Measurements from ENCODE around the gene ANKRD17.
"Not testable (repeated sequence)": the region's sequence is repeated elsewhere in the genome, so short reads cannot be mapped to it uniquely, and the experiment has no call there.

ANKRD17 gene

DNA sequence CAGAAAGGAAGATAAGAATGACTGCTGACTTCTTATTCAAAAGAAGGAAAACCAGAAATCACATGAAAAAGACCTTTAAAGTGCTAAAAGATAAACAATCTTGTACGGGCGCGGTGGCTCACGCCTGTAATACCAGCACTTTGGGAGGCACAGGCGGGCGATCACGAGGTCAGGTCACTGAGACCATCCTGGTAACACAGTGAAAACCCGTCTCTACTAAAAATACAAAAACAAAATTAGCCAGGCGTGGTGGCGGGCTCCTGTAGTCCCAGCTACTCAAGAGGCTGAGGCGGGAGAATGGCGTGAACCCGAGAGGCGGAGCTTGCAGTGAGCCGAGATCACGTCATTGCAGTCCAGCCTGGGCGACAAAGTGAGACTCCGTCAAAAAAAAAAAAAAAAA is 54.6 kb downstream of the ANKRD17 start:
- in situ Hi-C loops (cut with MboI; ENCODE audit: low sequenced_read_pairs) = not testable (repeated sequence)

DNA sequence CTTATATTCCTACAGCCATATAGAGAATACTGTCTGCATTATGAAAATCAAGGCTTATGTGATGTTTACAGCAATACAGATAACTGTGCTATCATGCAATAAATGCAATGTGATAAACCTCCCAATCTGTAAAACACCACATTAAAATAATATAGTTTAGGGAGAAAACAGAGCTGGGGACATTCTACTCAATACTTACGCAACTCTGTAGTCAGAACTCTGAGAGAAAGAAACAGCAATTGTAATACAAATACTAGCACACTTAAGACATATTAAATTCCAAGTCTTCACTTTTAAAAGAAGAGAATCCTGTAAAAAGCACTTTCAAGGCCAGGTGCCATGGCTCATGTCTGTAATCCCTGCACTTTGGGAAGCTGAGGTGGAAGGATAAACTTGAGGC is 61.4 kb downstream of the ANKRD17 start:
- in situ Hi-C loops (cut with MboI; ENCODE audit: low sequenced_read_pairs) = no loop called here

DNA sequence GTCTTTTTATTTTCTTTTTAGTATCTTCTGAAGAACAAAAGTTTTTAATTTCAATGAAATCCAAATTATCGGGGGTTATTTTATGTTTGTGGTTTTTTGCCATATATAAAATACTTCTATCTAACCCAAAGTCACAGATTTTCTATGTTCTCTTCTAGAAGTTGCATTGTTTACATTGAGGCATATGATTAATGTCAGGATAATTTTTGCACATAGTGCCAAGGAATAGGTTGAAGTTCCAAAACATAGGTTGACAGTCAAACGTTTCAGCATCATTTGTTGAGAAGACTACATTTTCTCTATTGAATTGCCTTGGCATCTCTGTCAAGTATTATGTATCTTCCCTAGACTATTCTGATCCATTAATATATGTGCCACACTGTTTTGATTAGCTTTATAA is 64.5 kb downstream of the ANKRD17 start:
- in situ Hi-C loops (cut with MboI; ENCODE audit: low sequenced_read_pairs) = no loop called here

DNA sequence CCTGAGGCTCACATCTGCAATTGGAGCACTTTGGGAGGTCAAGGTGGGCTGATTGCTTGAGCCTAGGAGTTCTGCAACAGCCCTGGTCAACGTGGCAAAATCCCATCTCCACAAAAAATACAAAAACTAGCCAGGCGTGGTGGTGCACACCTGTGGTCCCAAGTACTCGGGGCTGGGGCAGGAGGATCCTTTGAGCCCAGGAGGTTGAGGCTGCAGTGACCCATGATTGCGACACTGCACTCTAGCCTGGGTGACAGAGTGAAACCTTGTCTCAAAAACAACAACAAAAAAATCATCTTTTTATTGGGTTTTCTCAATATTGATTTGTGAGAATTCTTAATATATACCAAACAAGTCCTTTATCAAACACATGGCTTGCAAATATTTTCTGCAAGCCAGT is 64.9 kb downstream of the ANKRD17 start:
- in situ Hi-C loops (cut with MboI; ENCODE audit: low sequenced_read_pairs) = no loop called here

DNA sequence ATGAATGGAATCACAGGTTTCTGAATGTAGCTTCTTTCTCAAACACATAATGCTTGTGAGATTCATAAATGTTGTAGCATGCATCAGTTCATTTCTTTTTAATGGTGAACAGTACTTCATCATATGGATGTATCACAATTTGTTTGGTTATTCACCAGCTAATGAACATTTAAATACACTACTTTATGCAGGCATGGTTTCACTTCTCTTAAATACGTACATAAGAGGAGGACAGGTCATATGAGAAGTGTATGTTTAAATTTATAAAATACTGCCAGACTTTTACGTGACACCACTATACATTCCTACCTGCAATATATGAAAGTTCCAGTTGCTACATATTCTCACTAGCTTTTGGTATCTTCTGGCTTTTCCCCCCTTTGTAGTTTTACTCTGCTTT is 65.4 kb downstream of the ANKRD17 start:
- in situ Hi-C loops (cut with MboI; ENCODE audit: low sequenced_read_pairs) = no loop called here

DNA sequence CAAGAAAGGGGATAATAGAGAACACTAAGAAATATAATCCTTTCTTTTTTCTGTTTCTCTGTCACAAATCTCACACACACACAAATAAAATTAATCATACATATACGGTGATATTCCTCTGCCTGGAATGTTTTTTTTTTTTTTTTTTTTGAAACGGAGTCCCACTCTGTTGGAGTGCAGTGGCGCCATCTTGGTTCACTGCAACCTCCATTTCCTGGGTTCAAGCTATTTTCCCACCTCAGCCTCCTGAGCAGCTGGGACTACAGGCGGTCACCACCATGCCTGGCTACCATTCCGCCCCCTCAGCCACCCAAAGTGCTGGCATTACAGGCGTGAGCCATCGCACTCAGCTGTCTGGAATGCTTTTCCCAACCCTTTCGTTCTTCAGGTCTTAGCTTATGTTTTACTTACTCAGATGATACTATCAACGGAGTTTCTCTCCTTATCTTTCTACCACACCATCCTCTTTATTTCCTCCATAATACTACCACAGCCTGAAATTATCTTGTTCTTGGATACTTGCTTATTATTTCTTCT is 69.3 kb downstream of the ANKRD17 start:
- in situ Hi-C loops (cut with MboI; ENCODE audit: low sequenced_read_pairs) = no loop called here

DNA sequence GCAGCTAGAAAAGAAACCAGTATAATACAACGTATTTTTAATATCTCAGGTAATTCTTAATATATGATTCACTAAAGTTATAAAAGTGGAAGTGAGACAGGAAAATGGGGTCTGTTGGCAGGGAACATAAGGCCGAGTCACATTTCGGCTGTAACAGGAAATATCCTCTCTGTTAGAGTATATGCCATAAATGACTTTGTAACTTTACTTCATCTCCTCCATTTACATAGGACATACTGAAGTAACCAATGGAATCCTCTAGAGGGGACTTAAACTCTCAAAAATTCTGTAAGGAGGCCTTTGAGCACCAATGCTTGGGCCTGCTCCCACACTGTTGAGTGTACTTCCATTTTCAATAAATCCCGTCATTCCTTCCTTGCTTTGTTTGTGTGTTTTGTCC is 71.3 kb downstream of the ANKRD17 start:
- in situ Hi-C loops (cut with MboI; ENCODE audit: low sequenced_read_pairs) = no loop called here

DNA sequence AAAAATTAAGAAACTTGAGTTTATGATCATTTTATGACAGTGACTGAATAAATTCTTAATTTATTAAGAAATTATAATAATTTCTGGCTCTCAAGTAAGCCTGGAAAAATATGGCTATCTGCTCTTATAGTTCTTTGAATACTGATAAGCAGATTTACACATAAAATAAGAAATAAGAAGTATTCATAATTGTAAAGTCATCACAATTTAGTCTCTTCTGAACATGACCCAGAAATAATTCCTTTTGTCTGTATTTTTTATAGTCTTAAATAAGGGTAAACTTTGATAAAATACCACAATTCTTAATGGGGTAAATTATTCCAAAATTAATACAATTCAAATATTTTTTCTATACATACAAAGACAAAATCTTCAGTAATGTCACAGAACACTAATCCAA is 72.7 kb downstream of the ANKRD17 start:
- in situ Hi-C loops (cut with MboI; ENCODE audit: low sequenced_read_pairs) = no loop called here

DNA sequence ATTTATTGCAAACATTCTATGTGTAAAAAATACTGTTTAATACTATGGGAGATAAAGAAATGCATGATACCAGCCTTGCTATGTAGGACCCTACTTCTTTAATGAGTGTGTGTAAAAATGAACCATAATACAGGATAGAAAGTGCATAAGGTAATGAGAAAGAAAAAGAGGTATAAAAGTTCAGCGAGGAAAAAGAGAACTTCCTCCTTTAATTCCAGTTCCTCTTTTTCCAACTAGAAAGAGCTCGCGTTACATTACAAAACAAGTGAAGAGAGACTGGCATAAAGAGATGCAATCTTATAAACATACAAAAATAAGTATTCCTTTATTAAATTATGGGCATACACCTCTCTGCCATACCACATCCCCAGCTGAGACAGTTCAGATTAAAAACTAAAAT is 77.4 kb downstream of the ANKRD17 start:
- in situ Hi-C loops (cut with MboI; ENCODE audit: low sequenced_read_pairs) = no loop called here

DNA sequence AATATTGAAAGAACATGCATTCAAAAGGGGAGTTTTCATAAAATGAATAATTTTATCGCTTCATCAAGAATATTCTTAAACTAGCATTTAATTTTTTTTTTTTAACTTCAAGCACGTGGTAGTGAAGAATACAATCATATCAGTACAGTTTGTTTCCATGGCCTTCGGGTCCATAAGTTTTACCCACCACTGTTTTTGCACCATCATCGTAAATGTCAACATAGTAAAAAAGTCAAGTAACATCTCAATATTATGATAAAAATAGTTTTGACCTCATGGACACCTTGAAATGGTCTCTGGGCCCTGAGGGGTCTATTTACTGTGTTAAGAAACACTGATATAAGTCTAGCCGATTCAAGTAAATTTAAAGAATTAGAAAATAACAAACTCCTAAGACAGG is 80.2 kb downstream of the ANKRD17 start:
- in situ Hi-C loops (cut with MboI; ENCODE audit: low sequenced_read_pairs) = no loop called here

DNA sequence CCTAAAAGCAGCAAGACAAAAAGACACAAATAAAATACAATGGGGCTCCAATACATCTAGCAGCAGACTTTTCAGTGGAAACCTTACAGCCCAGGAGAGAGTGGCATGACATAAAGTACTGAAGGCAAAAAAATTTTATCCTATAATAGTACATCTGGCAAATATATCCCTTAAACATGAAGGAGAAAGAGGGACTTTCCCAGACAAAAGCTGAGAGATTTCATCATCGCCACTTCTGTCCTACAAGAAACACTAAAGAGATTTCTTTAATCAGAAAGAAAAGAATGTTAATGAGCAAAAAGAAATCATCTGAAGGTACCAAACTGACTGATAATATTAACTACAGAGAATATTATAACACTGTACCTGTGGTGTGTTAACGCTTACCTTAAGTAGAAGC is 86.4 kb downstream of the ANKRD17 start:
- in situ Hi-C loops (cut with MboI; ENCODE audit: low sequenced_read_pairs) = no loop called here

DNA sequence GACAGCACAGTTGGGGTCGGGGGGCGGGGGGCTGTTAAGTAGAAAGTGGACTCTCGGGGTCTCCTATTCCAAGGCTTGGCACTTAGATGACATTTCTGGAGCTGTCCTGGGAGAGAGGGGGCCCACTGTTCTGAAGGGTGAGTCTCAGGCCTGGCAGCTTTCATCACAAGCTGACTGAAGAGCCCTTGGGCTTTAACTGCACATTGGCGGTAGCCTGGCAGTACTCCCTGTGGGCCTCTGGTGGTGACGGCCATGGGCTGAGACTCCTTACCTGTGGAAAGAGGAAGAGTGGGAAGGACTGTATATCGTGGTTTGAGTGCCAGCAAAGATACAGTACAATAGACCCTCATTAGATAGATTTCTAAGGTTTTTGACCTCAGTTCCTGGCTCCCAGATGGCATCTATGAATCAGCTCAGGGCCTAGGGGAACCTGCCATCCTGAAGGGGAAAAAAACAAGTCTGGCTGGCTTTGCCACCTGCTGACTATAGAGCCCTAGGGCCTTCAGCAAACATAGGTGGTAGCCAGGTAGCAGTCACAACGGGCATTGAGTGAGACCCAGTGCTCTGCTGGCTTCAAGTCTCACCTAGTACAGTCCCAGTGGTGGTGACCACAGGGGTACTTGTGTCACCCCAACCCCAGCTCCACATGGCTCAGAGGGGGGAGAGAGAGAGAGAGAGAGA is 87.9 kb downstream of the ANKRD17 start:
- in situ Hi-C loops (cut with MboI; ENCODE audit: low sequenced_read_pairs) = no loop called here

DNA sequence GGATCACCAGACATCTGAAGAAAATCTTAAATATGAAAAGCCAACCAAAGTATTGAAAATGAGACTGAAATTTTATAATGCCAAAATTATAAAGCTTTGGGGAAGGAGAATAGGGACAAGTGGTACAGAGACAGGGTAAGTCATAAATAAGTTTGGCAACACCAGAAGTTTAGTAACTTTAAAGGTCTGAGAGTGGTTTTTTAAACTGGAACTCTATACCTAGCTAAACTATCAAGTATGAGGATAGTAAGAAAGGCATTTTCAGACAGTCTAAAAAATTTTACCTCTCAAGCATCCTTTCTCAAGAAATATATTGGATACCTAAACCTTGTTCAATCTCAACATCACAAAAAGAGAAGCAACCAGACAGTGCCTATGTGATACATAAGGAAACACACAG is 92.4 kb downstream of the ANKRD17 start:
- in situ Hi-C loops (cut with MboI; ENCODE audit: low sequenced_read_pairs) = no loop called here

DNA sequence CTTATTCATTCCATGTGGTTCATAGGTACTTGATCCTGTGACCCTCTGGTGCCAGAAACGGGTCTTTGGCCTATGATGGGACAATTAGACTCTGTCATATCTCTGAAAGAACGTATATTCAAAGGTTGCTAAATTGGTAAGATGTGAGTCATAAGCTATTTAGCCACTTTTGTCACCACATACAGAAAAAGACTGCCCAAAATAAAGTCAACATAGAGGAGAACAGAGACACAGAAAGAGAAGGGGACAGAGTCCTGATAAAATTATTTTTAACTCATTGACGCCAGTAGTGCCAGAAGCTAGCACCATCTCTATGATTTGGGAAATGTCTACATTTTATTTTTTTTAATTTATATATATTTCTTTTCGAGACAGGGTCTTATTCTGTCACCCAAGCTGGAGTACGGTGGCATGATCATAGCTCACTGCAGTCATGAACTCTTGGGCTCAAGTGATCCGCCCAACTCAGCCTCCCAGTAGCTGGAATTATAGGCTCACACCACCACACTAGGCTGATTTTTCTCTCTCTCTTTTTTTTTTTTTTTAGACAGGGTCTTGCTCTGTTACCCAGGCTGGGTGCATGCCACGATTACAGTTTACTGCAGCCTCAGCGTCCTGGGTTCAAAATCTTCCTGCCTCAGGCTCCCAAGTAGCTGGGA is 96.9 kb downstream of the ANKRD17 start:
- in situ Hi-C loops (cut with MboI; ENCODE audit: low sequenced_read_pairs) = no loop called here

DNA sequence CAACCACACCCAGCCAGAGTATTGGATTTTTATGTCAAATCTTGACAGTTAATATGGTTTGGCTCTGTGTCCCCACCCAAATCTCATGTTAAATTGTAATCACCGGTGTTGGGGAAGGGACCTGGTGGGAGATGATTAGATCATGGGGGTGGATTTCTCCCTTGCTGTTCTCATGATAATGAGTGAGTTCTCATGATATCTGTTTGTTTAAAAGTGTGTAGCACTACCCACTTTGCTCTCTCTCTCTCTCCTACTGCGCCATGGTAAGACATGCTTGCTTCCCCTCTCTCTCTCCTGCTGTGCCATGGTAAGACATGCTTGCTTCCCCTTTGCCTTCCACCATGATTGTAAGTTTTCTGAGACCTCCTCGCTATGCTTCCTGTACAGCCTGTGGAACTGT is 102.2 kb downstream of the ANKRD17 start:
- in situ Hi-C loops (cut with MboI; ENCODE audit: low sequenced_read_pairs) = no loop called here

DNA sequence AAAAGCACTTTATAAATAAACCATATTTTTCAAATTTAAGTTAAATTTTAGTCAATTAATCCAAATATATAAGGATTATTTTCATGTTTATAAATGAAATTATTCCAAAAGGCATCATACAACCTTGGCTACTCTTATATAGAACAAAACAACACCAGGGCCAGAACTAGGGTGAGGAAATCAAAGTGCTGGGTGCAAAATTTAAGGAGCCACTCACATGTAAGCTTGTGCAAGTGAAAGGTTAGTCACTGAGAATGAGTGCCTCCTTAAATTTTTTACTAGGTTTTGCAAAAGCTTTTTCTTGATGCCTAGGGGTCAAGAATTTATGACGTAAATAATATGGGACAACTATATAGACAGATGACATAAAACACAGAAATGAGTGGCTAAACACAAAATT is 105.7 kb downstream of the ANKRD17 start:
- in situ Hi-C loops (cut with MboI; ENCODE audit: low sequenced_read_pairs) = no loop called here

DNA sequence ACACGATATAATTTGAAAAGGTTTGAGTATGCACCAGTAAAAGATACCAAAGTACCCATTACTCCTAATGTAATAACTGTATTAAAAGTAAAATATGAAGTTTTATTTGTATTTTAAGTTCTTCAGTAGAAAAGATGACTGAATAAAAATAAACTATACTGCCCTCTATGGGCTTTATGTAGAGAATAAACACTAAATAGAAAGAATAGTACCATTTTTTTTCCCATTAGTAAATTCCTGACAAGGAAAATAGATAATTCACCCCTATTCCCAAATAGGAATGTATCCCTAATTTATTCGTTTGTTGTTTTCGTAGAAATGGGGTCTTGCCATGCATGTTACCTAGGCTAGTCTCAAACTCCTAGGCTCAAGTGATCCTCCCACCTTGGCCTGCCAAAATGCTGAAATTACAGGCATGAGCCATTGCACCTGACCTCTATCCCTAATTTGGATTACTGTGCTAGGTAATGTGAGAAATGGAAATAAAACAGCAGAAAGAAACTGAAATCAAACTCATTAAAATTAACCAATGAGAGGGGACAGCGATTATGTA is 115.5 kb downstream of the ANKRD17 start:
- in situ Hi-C loops (cut with MboI; ENCODE audit: low sequenced_read_pairs) = no loop called here

DNA sequence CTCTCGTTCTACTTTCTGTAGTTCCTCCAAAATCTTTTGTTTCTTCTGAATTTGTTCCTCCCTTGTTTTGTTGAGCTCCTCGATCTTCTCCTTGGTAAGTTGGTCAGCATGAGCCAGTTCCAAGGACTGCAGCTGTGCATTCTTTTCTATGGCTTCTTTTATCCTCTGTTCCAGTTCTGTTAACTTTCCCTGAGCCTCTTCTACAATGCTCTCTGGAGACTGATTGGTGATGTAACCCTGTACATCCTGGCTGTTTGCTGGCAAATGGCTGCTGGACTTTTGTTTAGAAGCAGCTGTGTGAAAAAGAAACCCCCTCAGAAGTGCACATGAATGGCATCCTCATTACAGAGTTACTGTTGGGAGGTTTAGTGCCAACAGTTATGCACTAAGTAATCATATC is 118.6 kb downstream of the ANKRD17 start:
- in situ Hi-C loops (cut with MboI; ENCODE audit: low sequenced_read_pairs) = no loop called here

DNA sequence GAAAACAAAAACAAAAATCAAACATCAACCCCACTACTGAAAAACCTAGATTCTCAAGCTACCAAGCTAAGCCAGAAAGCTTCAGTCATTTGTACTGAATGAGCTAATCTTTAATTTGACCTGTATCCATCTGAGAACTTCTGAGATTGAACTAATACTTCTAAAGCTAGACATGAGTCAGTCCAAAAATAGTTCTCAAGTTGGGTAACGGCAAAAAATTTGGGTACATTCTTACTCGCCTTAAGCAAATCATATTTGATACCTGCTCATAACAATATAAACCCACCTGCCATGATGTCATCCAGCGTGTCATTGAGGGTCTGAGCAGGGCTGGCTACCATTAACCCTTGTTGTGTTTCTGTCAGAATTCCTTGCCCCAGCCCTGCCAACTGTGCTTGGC is 119.4 kb downstream of the ANKRD17 start:
- in situ Hi-C loops (cut with MboI; ENCODE audit: low sequenced_read_pairs) = no loop called here

DNA sequence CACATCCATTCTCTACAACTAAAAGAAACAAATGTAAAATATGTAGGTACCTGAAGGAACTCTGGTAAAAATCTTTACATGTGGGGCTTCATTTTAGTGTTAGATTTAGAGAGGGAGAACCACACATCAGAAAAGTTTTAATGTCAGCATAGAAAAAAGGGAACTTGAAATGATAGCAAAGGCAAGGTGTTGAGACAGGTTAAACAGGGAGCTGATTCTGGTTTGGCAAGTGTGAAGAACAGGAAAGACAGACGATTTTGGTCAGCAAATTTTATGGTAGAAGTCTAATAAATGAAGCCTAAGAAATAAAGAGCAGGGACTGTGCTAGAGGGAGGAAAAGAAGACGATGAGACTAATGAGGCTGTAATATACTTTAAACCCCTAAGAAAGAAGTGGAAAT is 121.5 kb downstream of the ANKRD17 start:
- in situ Hi-C loops (cut with MboI; ENCODE audit: low sequenced_read_pairs) = no loop called here

DNA sequence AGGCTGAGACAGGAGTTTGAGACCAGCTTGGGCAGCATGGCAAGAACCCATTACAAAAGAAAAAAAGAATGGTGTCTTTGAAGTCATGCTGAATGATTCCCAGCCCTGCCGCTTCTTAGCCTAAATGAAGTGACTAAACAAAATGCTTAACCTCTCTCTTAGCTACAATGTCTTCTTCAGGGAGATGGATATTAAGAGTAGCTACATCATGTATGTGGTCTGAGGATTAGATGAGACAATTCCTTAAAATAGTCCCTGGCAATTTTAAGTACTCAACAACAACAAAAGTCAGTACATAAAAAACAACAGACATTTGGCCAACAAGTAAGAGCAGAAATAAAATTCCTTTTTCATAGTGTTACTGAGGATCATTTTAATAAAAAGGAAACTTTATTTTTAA is 124.8 kb downstream of the ANKRD17 start:
- in situ Hi-C loops (cut with MboI; ENCODE audit: low sequenced_read_pairs) = no loop called here

DNA sequence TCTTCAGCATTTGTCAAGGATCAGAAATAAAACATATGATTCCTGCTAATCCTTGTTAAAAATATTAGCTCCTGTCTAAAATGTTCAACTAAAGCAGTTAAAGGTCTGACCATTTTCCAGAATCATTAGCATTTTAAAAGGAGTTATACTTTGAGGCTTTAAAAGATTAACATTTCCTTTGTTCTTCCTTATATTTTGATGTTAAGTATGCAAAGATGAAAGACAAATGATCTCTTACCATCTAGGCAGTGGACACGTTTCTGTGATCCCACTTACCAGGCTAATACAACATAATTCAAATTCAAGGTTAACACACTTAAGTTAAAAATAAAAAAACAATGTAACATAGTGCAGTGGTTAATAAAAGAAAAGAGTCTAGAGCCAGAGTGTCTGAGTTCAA is 127.3 kb downstream of the ANKRD17 start:
- in situ Hi-C loops (cut with MboI; ENCODE audit: low sequenced_read_pairs) = no loop called here
